GM13977 (cell line): ENCODE data around the gene MAFG.
"Not testable (repeated sequence)": the region's sequence is repeated elsewhere in the genome, so short reads cannot be mapped to it uniquely, and the experiment has no call there.

ENCODE experiments used
- DNase-seq: peaks from one replicate; pipeline ENCODE4 v3.0.0; 2012; ENCODE audit warnings: low spot score
- CTCF ChIP-seq: IDR thresholded peaks from 2 replicates; pipeline ENCODE4 v1.5.1; 2012; ENCODE audit warnings: mild to moderate bottlenecking, control low read depth; ENCODE audit not compliant: insufficient read depth; ENCODE audit errors: extremely low read depth, missing control alignments
- in situ Hi-C: fragments of 300-500 bp; cut with MboI; formaldehyde crosslinking; loops from one replicate; pipeline ENCODE4 v1.12.0; 2022; ENCODE audit warnings: low sequenced_read_pairs, low pct_unique_long_range_greater_than_20kb, mixed read lengths, inconsistent platforms; ENCODE audit not compliant: unreplicated experiment

MAFG gene

GRCh38 chr17:81921996-81922565 lies 5.5 kb downstream of the MAFG start:
- in situ Hi-C loops, result no loop called here
- DNase-seq, result no peak
- TF ChIP-seq CTCF, result no peak

GRCh38 chr17:81921537-81921862 lies 6.0 kb downstream of the MAFG start:
- TF ChIP-seq CTCF, result no peak
- in situ Hi-C loops, result no loop called here
- DNase-seq, result no peak

GRCh38 chr17:81920612-81921536 lies 6.7 kb downstream of the MAFG start:
- in situ Hi-C loops, result no loop called here
- no peak for TF ChIP-seq CTCF
- no peak for DNase-seq

GRCh38 chr17:81918832-81919545 lies 8.5 kb downstream of the MAFG start:
- no peak for DNase-seq
- in situ Hi-C loops, result no loop called here
- no peak for TF ChIP-seq CTCF

GRCh38 chr17:81918333-81918669 lies 9.2 kb downstream of the MAFG start:
- DNase-seq, in situ Hi-C loops: not testable (repeated sequence)

- peak; percentile 99 for DNase-seq
- in situ Hi-C loops, result no loop called here
- no peak for TF ChIP-seq CTCF
These were observed 9.8 kb downstream of the MAFG start, which contains the start of gene SIRT7 for GRCh38 chr17:81917565-81918332. Gene SIRT7, minus strand, starts transcription at chr17:81918176. Its CDS starts 45 bp downstream, at chr17:81918131.
